Measurements from ENCODE around the gene SOBP.

Gene SOBP

DNA sequence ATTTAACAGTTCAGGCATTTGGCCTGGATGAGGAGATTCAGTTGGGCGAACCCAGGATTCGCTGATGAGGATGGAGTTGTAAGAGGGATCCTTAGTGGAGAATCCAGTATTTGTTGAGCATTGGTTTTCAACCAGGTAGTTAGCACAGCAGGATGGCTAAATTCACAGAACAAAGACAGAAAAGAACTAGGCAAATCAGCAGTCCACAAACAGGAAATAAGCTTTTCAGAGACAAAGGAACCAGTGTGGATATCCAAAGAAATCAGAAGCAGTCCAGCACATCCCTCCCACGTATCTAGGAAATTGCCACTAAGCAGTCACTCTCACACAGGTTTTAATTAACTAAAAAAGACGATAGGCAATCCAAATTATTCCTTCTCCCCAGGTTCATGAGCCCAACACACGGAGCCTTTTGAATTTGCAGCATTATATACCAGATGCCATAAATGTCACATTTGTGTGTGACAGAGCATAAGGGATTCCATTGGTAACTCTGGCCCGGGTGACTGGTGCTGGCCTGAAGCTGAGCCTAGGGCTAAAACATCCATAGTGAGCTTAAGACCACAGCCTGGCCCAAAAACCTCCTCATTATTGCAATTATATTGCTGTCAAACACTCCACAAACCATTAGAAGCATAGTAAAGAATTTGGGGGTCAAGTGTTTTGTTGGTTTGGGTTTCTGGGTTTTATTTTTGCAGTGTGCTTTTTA, 131.5 kb downstream of the SOBP start:
- no peak for DNase-seq

DNA sequence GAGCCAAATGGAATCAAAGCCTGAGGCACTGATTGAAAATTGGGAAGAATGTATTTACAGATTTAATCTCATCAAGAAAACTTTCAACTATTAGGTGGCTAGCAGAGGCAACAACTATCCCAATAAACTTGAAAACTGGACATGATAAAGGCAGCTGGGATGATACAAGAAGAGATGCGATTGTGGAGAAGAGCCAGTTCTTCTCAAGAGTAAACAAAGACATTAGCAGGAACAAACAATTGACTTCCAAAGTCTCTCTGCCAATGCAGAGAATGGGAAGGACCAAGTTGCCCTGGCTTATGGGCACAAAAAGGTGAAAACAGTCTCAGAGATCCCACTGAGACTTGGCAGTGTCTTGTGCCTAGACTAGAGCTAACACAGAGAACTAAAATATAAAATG, 132.4 kb downstream of the SOBP start:
- DNase-seq = no peak

DNA sequence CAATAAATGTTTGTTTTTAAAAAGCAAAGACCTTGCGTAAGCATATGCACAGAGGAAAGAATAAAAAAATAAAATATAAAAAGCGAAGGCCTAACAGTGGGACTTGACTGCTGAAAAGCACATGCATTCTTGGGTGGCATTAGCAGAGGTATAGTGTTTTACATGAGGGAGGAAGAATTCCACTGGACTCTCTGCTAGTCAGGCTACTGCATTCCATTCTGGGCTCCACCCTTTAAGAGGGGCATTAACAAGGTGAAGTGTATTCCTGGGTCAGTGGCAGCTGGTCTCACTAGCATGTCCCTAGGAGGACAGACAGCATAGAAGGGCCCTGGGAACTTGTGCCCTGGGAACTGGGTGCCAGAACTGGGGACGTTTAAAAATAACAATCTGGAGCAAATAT, 134.1 kb downstream of the SOBP start:
- DNase-seq = no peak

DNA sequence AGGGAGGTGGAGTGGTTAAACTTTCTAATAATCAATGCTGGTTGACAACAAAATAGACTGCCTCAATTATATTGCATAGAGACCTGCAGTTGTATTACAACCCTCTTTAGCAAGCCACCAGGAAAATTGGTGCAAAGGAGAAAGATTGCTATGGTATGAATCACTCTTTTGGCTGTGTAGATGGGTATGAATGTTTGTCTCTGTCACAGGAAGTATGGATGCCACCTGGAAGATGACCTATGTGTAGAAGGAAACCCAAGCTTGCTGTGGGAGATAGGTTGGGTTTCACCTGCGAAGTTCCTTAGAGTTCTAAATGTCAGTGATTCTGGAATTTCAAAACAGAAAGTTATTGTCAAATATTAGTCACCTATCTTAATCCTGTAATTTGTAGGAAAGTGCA, 134.6 kb downstream of the SOBP start:
- DNase-seq = no peak

DNA sequence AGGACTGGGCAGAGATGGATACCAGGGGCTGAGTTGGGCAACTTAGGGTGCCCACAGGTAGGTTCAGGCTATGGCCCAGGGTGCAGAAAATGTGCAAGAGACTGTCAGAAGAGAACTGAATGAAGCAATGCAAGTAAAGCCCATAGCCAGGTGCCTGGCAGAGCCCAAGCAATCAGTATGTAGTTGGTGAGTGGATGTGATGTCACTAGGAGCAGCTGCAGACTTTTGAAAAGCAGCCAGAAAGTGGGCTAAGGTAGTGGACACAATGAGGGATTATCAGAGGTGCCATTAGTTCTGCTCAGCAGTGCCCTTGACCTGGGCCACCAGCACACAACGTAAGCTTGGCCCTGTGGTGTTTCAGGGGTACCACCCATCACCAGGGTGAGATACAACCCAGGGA, 135.3 kb downstream of the SOBP start:
- DNase-seq = no peak

DNA sequence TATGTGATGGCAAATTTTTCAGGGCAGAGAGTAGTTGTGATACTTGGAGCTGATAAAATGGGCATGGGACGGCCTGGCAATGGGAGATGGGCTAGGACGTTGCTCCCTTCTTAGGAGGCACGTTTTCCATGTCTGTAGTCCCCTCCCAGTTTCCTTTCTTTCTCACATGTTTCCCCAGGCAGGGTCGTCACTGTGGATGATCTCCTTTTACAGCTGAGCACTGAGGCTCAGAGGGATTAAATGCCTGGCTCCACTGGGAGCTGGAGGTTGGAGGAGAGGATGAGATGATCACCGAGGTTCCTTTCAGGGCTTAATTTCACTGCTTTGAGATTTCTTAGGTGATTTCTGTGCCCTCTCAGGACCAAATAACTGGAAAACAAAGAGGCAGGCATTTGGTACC, 136.7 kb downstream of the SOBP start:
- no peak for DNase-seq

DNA sequence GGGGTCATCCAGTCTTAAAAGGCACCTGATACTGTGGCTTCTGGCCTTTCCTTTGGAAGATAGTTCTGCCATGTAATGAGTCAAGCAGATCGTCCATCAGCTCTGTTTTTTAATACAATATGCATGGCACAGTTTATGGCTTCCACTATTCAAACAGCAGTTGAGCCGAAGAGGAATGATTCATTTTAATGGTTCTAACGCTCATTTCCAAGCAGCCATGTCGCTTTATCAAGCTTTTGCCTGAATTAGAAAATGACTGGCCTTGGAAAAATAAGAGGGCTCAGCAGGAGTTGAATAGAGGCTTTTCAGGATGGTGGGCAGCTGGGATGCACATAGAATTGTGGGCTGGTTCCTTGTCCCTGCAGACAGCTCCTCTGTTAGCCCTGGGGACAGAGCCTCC, 138.1 kb downstream of the SOBP start:
- DNase-seq = no peak

DNA sequence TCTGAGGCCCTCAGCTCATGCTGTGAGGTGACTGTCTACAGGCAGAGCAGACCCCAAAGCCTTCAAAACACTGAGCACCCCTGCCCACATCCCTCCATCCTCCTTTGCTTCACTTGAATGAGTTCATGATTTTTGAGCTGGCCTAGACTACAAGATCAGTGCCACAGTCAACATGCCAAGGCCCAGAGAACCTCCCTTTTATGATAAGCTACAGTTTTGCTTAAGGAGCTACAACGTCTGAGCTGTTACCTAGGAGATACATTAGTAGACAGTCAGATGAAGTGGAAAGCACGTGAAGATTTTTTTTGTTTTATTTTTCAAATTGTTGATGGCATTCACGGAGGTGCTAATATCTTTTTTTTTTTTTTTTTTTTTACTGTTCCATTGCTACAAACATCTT, 139.0 kb downstream of the SOBP start:
- no peak for DNase-seq

DNA sequence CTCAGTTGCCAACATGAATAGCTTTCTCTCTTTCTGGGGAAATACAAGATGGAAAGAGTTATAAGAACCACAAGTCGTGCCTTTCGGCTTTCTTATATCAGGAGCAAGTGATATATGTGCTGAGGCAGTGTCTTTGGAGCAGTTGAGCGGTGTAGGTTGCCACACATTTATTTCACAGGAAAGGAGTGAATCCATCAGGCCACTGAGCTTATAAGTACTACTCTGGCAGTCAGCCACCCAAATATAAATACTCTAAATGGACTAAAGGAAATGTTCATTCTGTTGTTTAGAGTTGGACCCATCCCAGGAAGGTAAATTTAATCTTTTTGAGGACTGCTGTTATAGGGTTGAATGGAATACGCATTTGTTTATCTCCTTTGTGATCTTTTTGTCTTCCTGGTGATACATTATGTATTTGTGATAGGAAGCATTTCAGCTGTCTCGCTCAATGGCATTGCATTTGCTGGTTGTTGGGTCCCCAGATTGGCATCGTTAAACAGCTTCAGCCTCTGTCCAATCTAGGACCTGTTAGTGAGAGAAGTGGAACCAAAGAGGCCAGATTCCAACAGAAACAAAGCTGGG, 139.7 kb downstream of the SOBP start:
- DNase-seq = no peak

DNA sequence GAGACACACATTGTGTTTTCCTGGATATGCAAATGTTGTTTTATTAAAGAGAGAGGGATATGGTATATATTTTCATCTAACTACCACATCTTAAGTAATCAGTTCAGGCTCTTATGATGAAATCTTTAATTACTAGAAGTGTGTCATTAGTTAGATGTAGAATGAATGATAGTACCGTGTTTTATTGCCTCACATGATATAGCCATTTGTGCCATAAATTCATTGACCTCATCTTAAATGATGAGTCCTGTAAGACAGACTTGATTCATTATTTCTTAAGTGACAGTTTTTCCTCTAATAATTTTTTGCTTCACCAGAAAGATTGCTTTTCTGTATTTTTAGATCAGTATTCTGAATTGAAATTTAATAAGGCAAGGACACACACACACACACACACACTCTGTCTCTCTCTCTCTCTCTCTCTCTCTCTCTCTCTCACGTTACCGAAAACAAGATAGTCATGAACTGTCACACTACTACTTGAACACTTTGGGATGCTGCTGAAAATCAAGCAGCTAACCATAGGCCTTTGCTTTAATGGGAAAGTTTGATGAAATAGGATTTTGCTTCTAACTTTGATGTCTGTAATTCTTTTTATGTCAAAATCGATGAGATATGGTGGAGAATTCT, 140.5 kb downstream of the SOBP start:
- no peak for DNase-seq

DNA sequence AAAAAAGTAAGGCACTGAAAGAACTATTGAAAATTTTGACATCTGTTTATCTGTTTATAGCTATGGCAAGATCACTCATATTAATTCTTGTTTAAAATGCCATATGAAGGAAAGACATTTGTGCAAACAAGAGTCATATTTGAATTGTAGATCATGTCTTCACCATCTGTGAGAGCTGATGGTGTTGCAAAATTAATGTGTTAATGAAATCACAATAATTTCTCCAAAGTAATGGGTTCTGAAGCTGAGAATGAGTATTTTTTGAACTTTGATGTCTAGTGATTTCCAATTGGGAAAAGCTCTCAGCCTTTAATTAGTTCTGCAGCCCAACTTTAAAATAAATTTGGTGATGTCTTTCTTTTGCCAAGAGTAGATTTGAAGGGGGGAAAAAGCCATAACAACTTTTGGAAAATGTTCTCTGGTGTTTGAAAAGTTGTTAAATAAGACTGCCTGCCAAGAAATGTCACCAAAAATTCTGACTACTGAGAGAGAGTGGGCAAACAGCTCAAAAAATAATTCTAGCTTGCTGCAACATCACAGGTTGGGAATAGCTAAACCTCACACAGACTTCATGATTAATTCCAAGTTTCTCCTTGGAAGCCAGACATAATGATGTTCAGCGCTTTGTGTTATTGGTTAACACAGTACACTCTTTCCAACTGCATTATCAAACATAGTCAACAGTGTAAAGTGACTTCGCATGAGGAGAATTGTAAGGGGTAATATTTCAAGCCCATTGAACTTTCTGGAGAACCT, 142.6 kb downstream of the SOBP start:
- DNase-seq = no peak

DNA sequence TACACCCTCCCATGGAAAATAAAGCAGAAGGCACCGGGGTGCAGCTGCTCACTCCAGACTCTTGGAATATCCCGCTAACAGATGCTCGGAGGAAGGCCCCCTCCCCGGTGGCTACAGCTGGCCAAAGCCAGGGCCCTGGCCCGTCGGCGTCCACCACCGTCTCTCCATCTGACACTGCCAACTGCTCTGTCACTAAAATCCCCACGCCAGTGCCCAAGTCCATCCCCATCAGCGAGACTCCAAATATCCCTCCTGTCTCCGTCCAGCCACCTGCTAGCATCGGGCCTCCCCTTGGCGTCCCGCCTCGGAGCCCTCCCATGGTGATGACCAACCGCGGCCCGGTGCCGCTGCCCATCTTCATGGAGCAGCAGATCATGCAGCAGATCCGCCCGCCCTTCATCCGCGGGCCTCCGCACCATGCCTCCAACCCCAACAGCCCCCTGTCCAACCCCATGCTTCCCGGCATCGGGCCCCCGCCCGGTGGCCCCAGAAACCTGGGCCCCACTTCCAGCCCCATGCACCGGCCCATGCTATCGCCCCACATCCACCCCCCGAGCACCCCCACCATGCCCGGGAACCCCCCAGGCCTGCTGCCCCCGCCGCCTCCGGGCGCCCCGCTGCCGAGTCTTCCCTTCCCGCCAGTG, 143.9 kb downstream of the SOBP start:
- DNase-seq = no peak

DNA sequence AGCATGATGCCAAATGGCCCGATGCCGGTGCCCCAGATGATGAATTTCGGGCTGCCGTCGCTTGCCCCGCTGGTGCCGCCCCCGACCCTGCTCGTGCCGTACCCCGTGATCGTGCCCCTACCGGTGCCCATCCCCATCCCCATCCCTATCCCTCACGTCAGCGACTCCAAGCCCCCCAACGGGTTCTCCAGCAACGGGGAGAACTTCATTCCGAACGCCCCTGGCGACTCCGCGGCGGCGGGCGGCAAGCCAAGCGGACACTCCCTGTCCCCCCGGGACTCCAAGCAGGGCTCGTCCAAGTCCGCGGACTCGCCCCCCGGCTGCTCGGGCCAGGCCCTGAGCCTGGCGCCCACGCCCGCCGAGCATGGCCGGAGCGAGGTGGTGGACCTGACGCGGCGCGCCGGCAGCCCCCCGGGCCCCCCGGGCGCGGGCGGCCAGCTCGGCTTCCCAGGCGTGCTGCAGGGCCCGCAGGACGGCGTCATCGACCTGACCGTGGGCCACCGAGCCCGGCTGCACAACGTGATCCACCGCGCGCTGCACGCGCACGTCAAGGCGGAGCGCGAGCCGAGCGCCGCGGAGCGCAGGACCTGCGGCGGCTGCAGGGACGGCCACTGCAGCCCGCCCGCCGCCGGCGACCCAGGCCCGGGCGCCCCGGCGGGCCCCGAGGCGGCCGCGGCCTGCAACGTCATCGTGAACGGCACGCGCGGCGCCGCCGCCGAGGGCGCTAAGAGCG, 144.6 kb downstream of the SOBP start:
- peak; percentile 19 for DNase-seq

DNA sequence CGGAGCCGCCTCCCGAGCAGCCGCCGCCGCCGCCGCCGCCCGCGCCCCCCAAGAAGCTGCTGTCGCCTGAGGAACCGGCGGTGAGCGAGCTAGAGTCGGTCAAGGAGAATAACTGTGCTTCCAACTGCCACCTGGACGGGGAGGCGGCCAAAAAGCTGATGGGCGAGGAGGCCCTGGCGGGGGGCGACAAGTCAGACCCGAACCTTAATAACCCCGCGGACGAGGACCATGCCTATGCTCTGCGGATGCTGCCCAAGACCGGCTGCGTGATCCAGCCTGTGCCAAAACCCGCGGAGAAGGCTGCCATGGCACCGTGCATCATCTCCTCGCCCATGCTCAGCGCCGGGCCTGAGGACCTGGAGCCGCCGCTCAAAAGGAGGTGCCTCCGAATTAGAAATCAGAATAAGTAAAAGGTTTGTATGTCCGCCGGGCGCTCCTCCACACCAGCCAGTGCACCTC, 145.2 kb downstream of the SOBP start:
- DNase-seq = no peak

DNA sequence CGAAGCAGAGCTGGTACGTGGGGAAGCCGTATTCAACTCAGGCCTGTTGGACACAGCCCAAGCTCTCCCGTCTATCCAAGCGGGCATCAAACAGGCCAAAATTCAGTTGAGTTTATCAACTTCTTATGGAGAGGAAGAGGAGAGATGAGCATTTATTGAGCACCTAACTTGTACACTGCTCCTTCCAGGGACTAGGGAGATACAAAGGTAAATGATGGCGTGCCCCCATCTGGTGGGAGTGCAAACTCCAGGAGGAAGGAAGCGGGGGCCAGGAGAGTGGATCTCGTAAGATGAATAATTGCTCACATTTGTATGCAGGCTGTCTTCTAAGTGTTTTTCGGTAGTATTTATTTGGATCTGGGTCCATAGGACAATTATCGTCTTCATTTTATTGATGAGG, 146.6 kb downstream of the SOBP start:
- DNase-seq = no peak

DNA sequence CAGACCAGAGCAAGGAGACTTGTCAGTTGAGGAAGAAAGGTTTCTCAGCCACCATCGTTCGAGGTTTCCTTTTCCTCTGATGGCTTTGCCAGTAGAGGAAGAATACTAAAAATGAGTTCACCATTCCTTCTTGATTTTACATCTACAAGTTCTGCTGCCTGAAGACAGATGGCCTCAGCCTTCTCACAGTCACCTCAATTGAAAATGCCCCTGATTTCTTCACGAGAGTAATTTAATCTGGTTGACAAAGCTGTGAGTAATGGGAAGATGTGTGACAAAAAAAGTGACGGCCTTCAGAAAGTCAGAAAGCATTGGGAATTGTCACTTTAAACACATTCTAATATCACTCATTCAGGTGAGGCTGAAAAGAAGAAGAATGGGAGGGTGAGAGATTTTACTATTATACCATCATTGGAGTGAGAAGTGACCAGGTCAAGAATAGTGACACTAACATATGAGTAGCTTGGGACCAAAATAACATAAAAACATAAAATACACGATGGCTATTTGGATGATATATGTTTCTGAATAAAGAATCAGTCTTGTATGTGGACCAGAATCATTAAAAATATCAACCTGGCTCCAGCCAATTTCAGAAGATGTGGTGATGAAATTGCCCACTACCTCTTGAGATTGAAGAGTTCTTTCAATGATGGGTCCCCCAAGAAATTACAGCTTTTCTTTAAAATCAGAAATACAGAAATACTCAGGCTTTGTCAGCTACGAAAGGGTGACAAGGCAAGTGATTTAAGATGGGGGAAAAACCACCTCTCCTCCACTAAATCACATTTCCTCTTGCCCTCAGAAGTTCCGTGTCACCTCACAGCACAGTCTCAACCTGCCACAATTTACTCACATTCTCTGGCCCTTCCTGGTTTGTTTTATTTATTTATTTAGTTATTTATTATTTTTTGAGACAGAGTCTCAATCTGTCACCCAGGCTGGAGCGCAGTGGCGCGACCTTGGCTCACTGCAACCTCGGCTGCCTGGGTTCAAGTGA, 147.7 kb downstream of the SOBP start:
- no peak for DNase-seq

DNA sequence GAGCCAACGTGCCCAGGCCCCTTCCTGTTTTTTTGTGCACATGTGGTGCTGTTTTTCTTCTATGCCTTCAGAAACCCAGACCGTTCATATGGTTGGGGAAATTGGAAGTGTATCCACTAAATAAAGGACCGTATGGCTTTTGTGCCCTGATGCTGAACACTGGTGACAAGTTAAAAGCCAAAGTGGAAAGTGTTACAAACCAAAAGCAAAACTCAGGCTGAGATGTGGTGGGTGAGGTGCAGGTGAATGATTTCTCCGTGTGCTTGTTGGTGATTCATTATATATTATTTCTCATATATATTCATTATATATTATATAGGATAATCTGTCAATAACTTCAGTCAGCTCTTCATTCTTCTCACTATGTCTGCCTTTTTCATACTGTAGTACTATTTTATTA, 148.6 kb downstream of the SOBP start:
- DNase-seq = no peak

DNA sequence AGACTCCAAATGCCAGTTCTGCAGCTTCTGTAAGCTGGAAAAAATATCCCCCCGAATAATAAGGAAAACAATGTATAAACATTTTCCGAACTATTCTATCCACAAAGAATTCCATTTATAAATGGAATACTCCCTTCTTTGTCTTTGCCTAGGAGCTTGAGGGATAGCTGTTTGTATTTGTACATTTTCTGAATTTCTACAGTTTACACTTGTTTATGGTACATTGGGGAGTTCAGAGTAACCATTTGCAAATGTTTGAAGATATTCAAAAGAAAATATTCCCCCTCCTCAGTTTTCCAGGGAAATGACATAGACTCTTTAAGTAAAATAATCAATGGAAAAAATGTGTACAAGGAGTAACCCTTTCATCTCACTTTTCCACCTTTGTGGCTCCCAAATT, 149.6 kb downstream of the SOBP start:
- no peak for DNase-seq

DNA sequence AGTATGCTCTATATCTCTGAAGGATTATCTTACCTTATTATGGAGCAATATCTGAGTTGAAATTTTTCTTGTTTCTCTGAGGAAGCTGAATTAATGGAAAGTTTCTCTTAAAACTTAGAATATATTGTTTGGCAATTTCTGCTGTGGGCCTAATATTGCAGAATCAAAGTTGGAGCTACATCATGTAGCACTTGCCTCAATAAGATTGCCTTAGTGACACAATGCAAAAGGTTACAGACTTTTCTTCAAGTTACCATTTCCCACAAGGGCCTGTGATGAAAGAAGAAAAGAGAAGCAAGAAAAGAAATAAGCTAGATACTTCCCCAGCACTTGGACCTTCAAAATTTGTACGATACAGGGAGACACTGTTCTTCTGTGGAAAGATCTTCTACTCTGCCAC, 151.2 kb downstream of the SOBP start:
- no peak for DNase-seq

DNA sequence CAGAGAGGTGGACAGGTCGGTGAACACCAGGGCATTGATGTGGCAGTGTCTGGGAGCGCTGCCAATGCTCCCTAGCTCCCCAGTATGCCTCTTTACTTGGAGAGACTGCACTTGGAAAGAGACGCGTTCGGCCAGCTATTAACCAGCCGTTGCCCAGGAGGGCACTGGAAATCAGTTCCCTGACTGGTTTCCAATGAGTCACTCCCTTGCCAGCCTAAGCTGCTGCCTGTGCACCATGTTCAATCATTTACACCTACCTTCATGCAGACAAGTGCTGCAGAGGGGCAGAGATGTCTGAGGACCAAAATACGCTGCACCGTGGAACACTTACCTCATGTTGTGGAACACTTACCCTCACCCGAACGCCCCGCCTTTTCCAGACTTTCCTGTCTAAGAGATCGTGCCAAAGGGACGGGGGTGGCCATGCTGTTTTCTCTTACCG, 151.6 kb downstream of the SOBP start:
- no peak for DNase-seq
